ENCODE measurements around the gene SPP1. TPM values are rescaled to one million over a fixed set of nuclear protein-coding genes. Genes with fewer than 3 reads are reported as not detected.

SPP1 gene
- total RNA-seq, 1 donor from 2014 or later: 156 TPM

GRCh38 chr4:87970121-87970520, 5.4 kb upstream of the SPP1 start:
- H3K9me3 ChIP-seq (ENCODE audit: control insufficient read depth in 3 of 3, low read length in 3 of 3): no peaks in the 10 kb centered on the region
- no peaks in the 10 kb centered on the region for H3K36me3 ChIP-seq (ENCODE audit: control insufficient read depth in 3 of 3, insufficient read depth in 3 of 3, low read length in 3 of 3)
- peaks cover 0 to 15% (median 0%) of the 10 kb centered on the region in 3 donors for H3K27me3 ChIP-seq (ENCODE audit: control insufficient read depth in 3 of 3, insufficient read depth in 3 of 3, low read length in 3 of 3)
- no peak overlapping the region for H3K27ac ChIP-seq (ENCODE audit: low read depth, low read length)
- H3K4me1 ChIP-seq (ENCODE audit: control insufficient read depth in 3 of 3, insufficient read depth in 3 of 3, low read length in 3 of 3): no peaks in the 10 kb centered on the region
- no peak overlapping the region for H3K4me3 ChIP-seq (ENCODE audit: low read length in 3 of 3)
- no peak overlapping the region for H3K9ac ChIP-seq (ENCODE audit: low read depth in 1 of 3, low read length in 3 of 3)

DNA sequence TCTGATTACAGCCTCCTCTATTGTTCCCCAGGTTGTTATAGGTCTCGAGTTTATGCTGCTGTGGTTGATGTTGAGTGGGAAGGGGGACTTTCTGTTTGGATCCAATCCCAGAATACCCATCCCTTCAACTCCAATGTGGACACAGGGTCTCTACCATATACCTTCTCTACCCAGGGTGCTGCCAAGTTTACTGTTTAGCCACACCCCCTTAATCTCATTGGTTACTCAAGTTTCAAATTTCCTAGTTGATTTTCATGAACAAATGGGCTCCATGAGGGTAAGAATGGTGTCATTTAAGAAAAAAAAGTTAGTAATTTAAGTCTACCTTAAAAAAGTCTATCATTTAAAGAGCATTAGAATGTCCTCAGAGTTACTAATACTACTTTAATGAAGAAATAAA, 3.6 kb upstream of the SPP1 start:
- Histone ChIP-seq H3K4me1 (ENCODE audit: control insufficient read depth in 3 of 3, insufficient read depth in 3 of 3, low read length in 3 of 3) (no peaks in the 10 kb centered on the region), H3K4me3 (ENCODE audit: low read length in 3 of 3) (no peak overlapping the region), H3K27me3 (ENCODE audit: control insufficient read depth in 3 of 3, insufficient read depth in 3 of 3, low read length in 3 of 3) (peaks cover 0 to 7% (median 0%) of the 10 kb centered on the region in 3 donors), H3K9me3 (ENCODE audit: control insufficient read depth in 3 of 3, low read length in 3 of 3) (no peaks in the 10 kb centered on the region), H3K27ac (ENCODE audit: low read depth, low read length) (no peak overlapping the region), H3K9ac (ENCODE audit: low read depth in 1 of 3, low read length in 3 of 3) (no peak overlapping the region), H3K36me3 (ENCODE audit: control insufficient read depth in 3 of 3, insufficient read depth in 3 of 3, low read length in 3 of 3) (no peaks in the 10 kb centered on the region)

DNA sequence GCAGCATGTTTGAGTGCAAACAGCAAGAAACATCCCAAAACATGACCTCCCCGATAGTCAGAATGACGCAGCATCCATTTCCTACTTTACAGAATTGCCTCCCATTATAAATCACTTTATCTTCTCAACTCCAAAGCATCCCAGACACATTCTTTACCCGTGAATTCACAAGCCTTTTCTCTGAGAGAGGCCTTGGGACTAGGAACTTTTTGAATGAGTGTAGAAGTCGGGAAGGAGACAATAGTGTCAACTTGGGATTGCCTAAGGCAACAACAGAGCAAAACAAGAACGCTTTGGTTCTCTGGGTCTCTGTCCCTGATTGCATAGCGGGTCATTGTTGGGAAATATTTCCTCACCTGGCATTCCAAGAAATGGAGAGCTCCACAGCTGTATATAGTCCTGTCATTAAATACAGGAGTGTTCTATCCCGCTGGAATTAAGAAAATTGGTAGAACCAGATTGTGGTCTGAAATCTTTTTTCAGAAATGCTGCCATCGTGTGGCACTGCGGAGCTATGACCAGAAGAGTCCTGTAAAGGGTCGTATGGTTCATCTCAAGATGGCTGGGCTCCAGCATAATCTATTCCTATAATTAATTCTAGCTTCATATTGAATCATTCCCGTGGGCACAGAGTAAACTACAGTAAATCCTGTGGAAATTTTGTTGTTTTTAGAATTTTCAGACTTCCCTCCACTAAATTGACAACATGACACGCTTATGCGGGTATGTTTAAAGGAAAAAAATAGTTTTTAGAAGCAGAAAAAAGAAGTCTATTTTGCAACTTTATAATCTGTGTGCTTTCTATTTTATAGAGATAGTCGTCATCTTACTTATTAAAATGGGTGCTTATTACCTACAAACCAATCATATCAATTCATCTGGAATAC, 2.0 kb upstream of the SPP1 start:
- H3K9ac ChIP-seq (ENCODE audit: low read depth in 1 of 3, low read length in 3 of 3): peak overlapping the region in 1 of 3 donors; percentile 28
- H3K36me3 ChIP-seq (ENCODE audit: control insufficient read depth in 3 of 3, insufficient read depth in 3 of 3, low read length in 3 of 3): no peaks in the 10 kb centered on the region
- no peaks in the 10 kb centered on the region for H3K4me1 ChIP-seq (ENCODE audit: control insufficient read depth in 3 of 3, insufficient read depth in 3 of 3, low read length in 3 of 3)
- no peak overlapping the region for H3K27ac ChIP-seq (ENCODE audit: low read depth, low read length)
- no peaks in the 10 kb centered on the region for H3K9me3 ChIP-seq (ENCODE audit: control insufficient read depth in 3 of 3, low read length in 3 of 3)
- peaks cover 0 to under 1% (median 0%) of the 10 kb centered on the region in 3 donors for H3K27me3 ChIP-seq (ENCODE audit: control insufficient read depth in 3 of 3, insufficient read depth in 3 of 3, low read length in 3 of 3)
- H3K4me3 ChIP-seq (ENCODE audit: low read length in 3 of 3): no peak overlapping the region

GRCh38 chr4:87974856-87975462, 555 bp upstream of the SPP1 start:
- no peaks in the 10 kb centered on the region for H3K36me3 ChIP-seq (ENCODE audit: control insufficient read depth in 3 of 3, insufficient read depth in 3 of 3, low read length in 3 of 3)
- H3K4me1 ChIP-seq (ENCODE audit: control insufficient read depth in 3 of 3, insufficient read depth in 3 of 3, low read length in 3 of 3): no peaks in the 10 kb centered on the region
- H3K27ac ChIP-seq (ENCODE audit: low read depth, low read length): no peak overlapping the region
- no peak overlapping the region for H3K9ac ChIP-seq (ENCODE audit: low read depth in 1 of 3, low read length in 3 of 3)
- no peaks in the 10 kb centered on the region for H3K9me3 ChIP-seq (ENCODE audit: control insufficient read depth in 3 of 3, low read length in 3 of 3)
- no peak overlapping the region for H3K4me3 ChIP-seq (ENCODE audit: low read length in 3 of 3)
- H3K27me3 ChIP-seq (ENCODE audit: control insufficient read depth in 3 of 3, insufficient read depth in 3 of 3, low read length in 3 of 3): no peaks in the 10 kb centered on the region

DNA sequence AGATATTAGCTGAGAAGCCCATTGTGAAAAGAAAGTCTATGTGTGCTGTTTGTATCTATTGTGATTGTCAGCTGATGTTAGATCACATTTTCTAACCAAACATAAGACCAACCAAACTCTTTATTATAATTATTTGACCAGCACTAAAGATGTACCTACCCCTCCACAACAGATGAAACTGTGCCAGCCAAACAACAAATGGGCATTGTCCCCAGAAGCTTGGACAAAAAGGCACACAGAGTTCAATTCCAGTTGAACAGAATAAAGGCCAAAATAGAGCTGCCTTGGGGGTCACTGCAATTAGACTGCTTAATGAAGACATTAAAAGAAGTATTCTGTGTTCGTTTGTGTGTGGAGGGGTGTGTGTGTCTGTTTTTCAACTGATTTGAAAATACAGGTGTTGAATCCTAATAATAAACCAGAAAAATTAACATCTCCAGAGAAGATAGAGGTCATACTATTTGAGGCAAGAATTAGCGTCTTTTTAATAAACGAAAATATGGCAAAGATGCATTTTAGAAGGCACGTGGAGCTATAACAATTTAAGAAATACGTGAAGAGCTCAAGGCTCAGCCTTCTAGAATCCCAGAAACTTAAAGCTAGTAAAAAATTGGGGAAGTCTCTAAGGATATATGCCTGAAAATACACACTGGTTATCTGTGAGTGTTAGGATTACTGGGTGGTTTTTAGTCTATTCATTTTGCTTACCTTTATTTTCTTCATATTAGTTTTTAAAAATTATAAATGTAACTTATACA, 2.2 kb downstream of the SPP1 start:
- H3K27ac ChIP-seq (ENCODE audit: low read depth, low read length): no peak overlapping the region
- no peaks in the 10 kb centered on the region for H3K9me3 ChIP-seq (ENCODE audit: control insufficient read depth in 3 of 3, low read length in 3 of 3)
- H3K36me3 ChIP-seq (ENCODE audit: control insufficient read depth in 3 of 3, insufficient read depth in 3 of 3, low read length in 3 of 3): no peaks in the 10 kb centered on the region
- H3K9ac ChIP-seq (ENCODE audit: low read depth in 1 of 3, low read length in 3 of 3): no peak overlapping the region
- no peaks in the 10 kb centered on the region for H3K4me1 ChIP-seq (ENCODE audit: control insufficient read depth in 3 of 3, insufficient read depth in 3 of 3, low read length in 3 of 3)
- H3K27me3 ChIP-seq (ENCODE audit: control insufficient read depth in 3 of 3, insufficient read depth in 3 of 3, low read length in 3 of 3): no peaks in the 10 kb centered on the region
- no peak overlapping the region for H3K4me3 ChIP-seq (ENCODE audit: low read length in 3 of 3)

DNA sequence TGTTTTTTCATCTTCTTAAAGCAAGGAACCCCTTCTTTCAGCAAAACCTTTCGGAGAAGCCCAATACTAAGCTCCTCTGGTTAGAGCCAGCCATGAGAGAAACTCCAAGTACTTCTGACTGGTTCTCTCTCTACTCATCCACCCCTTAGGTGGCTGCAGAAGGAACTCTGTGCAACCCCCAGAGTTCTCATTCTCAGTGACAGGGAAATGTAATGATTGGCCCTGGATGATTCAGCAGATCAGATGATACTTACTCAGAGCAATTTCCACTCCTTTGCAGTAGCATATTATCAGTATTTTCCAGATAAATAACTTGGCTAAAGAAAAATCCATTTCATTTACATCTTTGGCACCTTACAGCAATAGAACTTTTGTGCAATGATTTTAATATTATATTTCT, 3.2 kb downstream of the SPP1 start:
- Histone ChIP-seq H3K27me3 (ENCODE audit: control insufficient read depth in 3 of 3, insufficient read depth in 3 of 3, low read length in 3 of 3) (no peaks in the 10 kb centered on the region), H3K4me1 (ENCODE audit: control insufficient read depth in 3 of 3, insufficient read depth in 3 of 3, low read length in 3 of 3) (no peaks in the 10 kb centered on the region), H3K27ac (ENCODE audit: low read depth, low read length) (no peak overlapping the region), H3K36me3 (ENCODE audit: control insufficient read depth in 3 of 3, insufficient read depth in 3 of 3, low read length in 3 of 3) (no peaks in the 10 kb centered on the region), H3K9ac (ENCODE audit: low read depth in 1 of 3, low read length in 3 of 3) (no peak overlapping the region), H3K4me3 (ENCODE audit: low read length in 3 of 3) (no peak overlapping the region), H3K9me3 (ENCODE audit: control insufficient read depth in 3 of 3, low read length in 3 of 3) (no peaks in the 10 kb centered on the region)

DNA sequence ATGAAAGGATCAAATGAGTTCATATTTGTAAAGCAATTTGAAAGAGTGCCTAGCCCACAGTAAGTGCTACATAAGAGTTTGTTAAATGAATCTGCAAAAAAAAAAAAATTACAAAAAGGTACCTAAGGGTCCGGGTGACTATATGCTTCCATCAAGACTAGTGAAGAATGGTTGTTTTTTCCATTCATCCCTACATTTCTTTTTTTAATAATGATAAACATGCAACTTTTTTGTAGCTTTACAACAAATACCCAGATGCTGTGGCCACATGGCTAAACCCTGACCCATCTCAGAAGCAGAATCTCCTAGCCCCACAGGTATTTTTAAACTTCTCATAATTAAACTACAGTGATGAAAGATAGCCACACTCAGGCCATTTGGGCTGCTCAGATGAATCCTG, 4.3 kb downstream of the SPP1 start:
- H3K27ac ChIP-seq (ENCODE audit: low read depth, low read length): no peak overlapping the region
- no peaks in the 10 kb centered on the region for H3K9me3 ChIP-seq (ENCODE audit: control insufficient read depth in 3 of 3, low read length in 3 of 3)
- no peak overlapping the region for H3K9ac ChIP-seq (ENCODE audit: low read depth in 1 of 3, low read length in 3 of 3)
- H3K27me3 ChIP-seq (ENCODE audit: control insufficient read depth in 3 of 3, insufficient read depth in 3 of 3, low read length in 3 of 3): no peaks in the 10 kb centered on the region
- no peaks in the 10 kb centered on the region for H3K4me1 ChIP-seq (ENCODE audit: control insufficient read depth in 3 of 3, insufficient read depth in 3 of 3, low read length in 3 of 3)
- H3K36me3 ChIP-seq (ENCODE audit: control insufficient read depth in 3 of 3, insufficient read depth in 3 of 3, low read length in 3 of 3): no peaks in the 10 kb centered on the region
- H3K4me3 ChIP-seq (ENCODE audit: low read length in 3 of 3): no peak overlapping the region

DNA sequence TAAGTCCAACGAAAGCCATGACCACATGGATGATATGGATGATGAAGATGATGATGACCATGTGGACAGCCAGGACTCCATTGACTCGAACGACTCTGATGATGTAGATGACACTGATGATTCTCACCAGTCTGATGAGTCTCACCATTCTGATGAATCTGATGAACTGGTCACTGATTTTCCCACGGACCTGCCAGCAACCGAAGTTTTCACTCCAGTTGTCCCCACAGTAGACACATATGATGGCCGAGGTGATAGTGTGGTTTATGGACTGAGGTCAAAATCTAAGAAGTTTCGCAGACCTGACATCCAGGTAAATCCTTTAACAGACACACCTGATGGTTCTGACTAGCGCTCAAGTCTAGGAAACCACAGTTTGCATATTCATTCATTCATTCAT, 6.0 kb downstream of the SPP1 start:
- Histone ChIP-seq H3K9ac (ENCODE audit: low read depth in 1 of 3, low read length in 3 of 3) (no peak overlapping the region), H3K9me3 (ENCODE audit: control insufficient read depth in 3 of 3, low read length in 3 of 3) (no peaks in the 10 kb centered on the region), H3K27me3 (ENCODE audit: control insufficient read depth in 3 of 3, insufficient read depth in 3 of 3, low read length in 3 of 3) (no peaks in the 10 kb centered on the region), H3K36me3 (ENCODE audit: control insufficient read depth in 3 of 3, insufficient read depth in 3 of 3, low read length in 3 of 3) (no peaks in the 10 kb centered on the region), H3K4me1 (ENCODE audit: control insufficient read depth in 3 of 3, insufficient read depth in 3 of 3, low read length in 3 of 3) (no peaks in the 10 kb centered on the region), H3K27ac (ENCODE audit: low read depth, low read length) (no peak overlapping the region), H3K4me3 (ENCODE audit: low read length in 3 of 3) (no peak overlapping the region)

DNA sequence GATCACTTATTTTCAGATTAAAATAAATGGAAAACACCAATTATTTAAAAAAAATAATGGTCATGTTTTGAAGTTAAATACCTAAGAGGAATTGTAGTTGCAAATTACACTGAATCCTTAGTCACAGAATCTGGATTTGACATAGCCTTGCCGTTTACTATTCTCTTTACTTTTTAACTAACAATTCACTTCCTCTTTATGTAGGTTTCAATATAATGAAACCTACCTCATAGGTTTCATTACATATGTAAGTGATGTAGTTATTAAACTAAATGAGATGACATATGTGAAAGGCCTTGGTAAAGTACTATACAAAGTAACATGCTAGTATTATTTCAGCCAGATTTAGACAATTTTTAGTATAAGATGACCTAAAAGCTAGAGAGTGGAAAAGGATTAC, 6.5 kb downstream of the SPP1 start:
- Histone ChIP-seq H3K27me3 (ENCODE audit: control insufficient read depth in 3 of 3, insufficient read depth in 3 of 3, low read length in 3 of 3) (no peaks in the 10 kb centered on the region), H3K9ac (ENCODE audit: low read depth in 1 of 3, low read length in 3 of 3) (no peak overlapping the region), H3K4me3 (ENCODE audit: low read length in 3 of 3) (no peak overlapping the region), H3K36me3 (ENCODE audit: control insufficient read depth in 3 of 3, insufficient read depth in 3 of 3, low read length in 3 of 3) (no peaks in the 10 kb centered on the region), H3K4me1 (ENCODE audit: control insufficient read depth in 3 of 3, insufficient read depth in 3 of 3, low read length in 3 of 3) (no peaks in the 10 kb centered on the region), H3K27ac (ENCODE audit: low read depth, low read length) (no peak overlapping the region), H3K9me3 (ENCODE audit: control insufficient read depth in 3 of 3, low read length in 3 of 3) (no peaks in the 10 kb centered on the region)

All from skeletal muscle tissue (tissue), 4 donors.